Activated CD8-positive, alpha-beta memory T cell treated with anti-CD3 and anti-CD28 coated beads for 4 hours (primary cell): ENCODE results near the gene VWA2.

Experiments used
- DNase-seq, 2 donors: peaks; one replicate each; pipeline ENCODE4 v3.0.0-alpha.2; 2020; ENCODE audit warnings: low read depth in 2 of 2

VWA2 gene

DNA sequence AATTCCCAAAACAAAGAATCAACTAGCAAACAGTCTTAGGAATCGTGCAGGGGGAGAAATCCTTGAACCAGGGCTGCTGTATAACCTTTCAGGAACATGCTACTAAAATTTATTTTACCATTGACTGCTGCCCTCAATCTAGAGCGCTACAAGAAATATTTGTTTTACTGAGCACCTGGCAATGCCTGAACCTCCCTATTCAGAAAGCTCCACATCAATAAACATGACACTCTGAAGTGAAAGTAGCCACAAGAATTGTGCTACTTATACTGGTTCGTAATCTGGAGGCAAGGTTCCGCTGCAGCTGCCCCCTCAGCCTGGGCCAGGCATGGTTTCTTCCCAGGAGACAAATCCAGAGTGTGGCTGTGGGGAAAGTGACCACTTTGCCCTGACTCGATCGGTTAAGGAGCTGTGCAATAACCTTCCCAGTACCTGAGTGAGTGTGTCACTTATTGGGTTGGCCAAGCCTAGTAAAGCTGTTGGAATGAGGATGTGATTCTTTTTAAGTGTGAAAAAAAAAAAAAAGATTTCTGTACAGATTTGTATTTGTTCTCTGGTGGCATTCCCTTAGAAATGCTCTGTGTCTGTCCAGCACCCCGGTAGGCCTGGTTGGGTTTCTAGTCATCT lies 7.7 kb downstream of the VWA2 start:
- no peak for DNase-seq

DNA sequence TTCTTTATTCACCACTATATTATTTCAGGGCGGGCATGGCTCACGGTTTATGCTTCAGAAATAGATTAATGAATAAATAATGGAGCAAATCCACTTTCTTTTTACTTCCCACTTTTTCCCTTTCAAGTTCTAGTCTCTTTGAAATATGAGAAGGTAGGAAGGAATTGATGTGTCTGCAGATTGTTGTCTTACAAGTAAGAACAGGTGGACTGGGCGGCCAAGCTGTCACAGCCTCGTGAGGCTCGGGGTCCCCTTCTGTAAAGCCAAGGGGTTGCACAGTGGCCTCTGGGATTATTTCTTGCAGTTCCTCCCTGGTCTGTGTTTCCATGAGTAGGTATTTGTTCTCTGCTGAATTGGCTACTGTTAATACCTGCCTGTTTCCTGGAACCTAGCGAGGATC lies 11.2 kb downstream of the VWA2 start:
- no peak for DNase-seq

GRCh38 chr10:114250716-114251115 lies 11.7 kb downstream of the VWA2 start:
- DNase-seq: no peak

DNA sequence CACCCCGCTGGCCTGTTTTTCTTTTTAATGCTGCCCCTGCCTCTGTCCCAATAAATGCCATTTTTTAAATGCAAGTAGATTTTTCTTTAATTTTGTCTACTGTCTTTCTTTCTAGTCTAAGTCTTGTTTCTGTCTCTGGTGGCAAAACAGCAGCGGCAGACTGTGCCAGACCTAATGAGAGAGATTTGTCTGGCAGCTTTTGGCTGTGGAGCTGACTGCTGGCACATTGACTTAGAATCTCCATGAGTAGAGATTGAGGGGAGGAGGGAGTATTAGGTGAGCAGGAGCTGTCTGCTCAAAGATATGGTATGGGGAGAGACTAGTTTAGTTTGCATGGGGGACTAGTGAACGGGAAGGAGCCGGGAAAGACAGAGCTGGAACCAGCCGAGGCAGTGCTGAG lies 13.0 kb downstream of the VWA2 start:
- DNase-seq: no peak

DNA sequence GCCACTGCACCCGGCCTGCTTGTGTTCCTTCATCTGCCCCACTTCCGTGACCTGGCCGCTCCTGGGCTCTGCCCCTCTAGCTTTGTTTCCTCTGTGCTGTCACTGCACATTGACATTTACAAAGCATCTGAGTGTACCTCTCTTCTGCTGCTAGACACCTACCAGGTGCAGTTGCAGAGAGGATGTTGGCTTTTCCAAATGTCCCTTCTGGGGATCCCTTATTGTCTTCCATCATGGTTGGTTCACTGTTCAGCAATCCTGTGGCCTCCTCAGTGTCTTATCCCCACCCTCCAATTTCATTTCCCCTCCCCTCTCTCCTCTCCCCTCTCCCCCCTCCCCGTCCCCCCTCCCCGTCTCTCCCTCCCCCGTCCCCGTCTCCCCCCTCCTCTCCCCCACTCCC lies 13.8 kb downstream of the VWA2 start:
- no peak for DNase-seq

DNA sequence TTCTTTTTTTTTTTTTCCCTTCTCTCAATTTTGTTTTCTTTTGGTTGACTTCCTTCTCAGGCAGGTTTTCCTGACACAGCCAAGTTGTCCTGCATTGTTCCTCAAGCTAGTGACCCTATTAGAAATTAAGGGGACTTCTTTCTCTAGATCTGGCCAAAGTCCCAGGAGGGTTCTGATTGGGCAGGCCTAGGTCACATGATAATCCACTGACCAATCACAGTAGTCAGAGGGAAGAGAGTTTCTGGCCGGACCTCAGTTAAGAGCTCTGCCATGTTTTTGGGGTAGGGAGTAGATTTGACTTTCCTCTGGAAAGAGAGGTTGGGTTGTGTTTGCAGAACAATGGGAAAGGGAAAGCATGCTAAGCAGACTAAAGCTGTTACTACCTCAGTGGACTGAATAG lies 16.2 kb downstream of the VWA2 start:
- no peak for DNase-seq

DNA sequence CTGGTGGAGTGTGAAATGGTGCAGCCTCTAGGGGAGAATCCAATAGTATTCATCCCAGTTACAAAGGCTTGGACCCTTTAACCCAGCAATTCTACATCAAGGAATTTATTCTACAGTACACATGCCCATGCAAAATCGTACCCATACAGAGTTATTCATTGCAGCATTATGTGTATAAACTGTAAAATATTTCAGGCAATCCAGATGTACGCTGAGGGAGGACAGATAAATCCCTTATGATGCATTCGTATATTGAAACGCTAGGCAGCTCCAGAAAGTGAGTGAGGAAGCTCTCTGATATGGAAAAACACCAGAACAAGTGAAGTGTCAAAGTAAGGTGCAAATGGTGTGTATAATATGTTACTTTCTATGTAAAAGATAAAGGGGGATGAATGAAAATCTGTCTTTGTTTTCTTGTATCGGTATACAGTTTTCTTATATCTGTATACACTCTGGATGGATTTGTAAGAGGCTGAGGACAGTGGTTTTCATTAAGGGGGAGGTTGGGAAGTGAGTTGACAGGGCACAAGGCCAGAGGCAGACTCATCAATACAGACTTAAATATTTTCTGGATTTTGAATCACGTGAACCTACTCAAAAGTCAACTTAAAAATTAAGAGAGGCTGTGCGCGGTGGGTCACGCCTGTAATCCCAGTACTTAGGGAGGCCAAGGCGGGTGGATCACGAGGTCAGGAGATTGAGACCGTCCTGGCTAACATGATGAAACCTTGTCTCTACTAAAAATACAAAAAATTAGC lies 17.1 kb downstream of the VWA2 start:
- DNase-seq: no peak

DNA sequence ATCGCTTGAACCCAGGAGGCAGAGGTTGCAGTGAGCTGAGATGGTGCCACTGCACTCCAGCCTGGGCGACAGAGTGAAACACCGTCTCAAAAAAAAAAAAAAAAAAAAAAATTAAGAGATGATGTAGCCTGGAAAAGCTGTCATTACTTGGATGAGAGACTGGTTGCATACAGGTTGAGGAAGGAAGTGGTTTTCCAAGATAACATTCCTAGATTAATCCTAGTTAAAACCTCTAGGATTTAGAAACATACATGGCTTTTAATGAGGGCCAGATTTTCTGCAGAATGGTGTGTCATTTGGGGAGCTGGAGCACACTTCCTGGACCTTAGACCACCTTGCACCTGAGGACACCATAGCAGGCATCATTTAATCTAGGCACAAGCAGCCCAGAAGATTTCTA lies 17.8 kb downstream of the VWA2 start:
- no peak for DNase-seq

DNA sequence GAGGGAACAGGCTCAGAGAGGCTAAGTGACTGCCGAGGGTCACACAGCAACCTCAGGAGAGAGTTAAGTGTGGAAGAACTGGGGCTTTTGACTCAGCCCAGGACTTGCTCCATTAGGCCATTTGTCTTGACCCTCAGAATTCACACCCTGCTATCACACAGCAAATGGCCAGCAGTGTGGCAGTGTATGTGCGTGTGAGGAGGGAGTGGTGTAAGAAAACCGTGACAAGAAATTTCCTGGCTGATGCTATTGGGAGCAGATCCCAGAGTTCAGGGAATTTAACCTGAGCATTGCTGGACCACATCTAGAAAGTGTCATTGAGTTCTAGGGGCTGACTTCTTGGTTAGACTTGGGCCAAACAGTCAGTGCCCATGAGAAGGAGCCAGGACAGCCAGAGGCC lies 18.4 kb downstream of the VWA2 start:
- no peak for DNase-seq

DNA sequence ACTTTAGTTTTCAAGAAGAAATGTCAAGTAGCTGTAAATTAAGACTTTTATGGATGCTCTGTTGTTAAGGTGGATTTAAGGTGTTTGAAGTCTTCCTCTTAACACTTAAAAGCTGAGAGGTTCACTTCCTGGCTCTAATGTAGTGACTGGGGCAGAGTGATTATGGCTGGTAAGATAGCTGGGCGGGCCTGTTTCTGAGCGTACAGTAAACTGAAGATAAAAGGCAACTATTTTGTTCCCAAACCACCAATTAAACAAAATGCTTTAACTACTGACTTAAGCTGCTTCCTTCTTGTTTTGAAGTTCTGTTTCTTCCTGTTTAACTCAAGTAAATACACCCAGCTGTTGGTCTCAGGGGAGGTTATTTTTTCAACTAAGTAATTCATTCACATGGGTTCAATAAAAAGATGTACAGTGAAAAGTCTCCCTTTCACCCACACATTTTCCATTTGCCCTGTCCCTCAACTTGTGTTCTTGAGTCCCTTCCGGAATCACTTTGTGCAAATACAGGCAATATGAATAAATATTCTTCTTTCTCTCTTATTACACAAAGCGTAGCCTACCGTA lies 19.3 kb downstream of the VWA2 start:
- DNase-seq: no peak

GRCh38 chr10:114259824-114260223 lies 20.8 kb downstream of the VWA2 start:
- DNase-seq: no peak

DNA sequence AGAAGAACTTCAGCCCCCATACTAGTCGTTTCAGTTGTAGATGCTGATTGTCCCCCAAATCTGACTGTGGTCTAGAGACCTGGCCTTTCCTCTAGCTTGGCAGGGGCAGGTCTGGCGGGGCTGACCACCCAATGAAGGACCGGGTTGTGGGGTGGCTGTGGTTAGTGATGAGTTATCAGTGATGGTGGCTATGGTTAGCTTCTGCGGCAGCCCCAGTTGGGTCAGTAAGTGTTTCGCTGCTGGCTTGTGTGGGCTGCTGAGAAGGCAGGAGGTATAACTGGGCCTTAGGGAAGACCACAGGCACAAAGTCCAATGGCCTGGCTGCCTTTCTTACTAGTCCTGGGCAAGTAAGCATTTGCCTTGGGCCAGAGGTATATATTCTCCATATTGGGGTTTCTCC lies 21.3 kb downstream of the VWA2 start:
- no peak for DNase-seq

DNA sequence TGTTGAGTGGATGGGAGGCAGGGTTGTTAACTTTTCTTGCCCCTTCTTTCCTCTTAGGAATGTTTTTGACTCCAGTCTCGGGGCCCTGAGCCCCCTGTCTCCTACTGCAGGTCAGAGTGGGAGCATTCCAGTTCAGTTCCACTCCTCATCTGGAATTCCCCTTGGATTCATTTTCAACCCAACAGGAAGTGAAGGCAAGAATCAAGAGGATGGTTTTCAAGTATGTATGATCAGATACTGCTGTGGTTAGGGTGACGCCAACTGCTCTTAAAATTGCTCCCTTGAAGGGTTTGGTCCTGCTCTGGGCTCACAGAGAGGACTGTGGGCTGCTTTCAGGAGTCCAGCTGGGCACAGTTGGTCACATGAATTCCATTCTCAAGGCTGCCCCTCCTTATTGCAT lies 22.0 kb downstream of the VWA2 start:
- no peak for DNase-seq

DNA sequence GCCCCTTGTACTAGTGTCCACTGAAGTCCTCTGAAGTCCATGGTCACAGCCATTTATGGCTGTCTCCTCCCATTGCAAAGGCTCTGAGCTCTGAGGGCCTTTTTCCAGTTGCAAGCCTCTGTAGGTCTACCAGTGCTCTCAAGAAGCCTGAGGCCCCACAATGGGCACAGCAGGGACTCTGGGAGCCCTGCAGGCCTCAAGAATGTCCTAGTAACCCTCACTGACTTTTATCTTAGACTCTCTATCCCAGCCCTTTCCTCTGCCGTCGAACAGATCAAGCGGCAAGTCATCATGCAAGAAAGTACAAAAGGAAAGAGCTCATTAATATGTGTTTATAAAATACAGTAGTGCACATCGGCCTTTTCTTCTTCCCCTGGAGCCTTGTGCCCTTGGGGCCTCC lies 23.4 kb downstream of the VWA2 start:
- DNase-seq: no peak

DNA sequence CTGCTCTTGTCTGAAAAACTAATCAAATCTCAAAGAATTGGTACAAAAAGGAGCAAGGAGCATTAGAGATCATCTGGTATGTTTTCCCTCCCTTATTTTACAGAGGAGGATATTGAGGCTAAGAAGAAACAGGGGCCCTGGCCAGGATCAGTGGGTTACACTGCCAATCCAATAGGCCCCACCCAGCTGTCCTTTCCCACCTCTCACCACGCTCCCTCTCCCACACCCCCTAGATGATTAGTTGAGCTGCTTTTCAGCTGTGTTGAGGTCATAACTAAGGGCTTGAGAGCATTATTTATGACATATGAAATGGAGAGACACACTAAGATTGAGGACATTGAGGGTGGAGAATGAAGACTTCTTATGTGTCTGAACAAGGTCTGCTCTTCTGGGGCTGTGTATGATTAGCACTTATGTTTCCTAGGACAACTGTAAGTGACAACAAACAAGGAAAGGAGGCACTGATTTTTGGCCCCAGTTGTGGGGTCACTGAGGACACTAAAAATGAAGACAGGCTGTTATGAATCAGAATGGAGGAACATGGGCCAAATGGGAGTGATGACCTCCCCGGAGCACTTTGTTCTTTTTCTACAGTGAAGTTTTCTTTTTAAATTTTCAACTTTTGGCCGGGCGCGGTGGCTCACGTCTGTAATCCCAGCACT lies 26.5 kb downstream of the VWA2 start:
- no peak for DNase-seq

DNA sequence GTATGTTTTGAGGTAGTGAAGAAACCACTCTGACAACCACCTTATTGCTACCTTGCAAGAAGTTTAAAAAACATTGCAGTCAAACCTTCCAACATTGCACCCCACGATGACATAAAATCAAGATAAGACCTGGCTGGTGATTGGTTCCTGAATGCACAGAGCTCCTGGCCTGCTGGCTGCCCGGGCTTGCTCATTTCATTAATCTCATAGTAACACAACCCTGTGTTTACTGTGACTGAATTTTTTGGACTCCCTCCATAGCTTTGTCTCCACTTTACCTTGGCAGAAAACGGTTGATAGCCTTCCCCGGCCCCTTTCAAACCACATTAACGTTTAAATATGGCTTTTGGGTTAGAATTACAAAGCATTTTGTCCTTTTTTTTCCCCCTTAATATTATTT lies 27.5 kb downstream of the VWA2 start:
- DNase-seq: no peak

DNA sequence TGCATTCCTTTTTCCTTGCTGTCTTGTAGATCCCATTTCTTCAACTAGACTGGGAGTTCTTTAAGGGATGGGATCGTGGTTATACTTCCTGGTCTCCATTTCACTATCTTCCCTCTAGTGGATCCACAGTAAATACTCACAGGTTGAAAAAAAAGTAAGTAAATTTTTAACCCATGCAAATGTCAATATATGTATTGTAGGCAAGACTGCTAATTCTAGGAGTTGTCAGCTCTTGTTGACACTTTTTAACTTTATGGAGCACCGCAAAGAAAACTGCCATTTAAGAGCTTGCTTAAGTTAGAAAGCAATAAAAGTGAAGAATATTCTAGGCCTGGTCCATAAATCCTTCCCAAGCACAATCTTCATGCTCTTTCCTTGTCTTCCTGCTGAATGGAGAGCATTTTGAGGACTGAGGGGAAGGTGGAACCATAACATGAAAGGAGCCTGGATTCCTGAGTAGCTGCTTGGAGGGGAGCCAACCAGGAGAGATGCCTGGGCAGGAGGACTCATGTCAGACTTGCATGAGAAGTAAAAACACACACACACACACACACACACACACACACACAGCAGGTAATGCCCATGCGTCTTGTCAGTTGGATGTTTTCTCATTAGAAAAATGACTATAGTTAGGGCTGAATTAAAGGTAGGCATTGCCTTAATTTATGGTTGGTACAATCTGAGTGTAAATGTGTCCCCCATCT lies 32.2 kb downstream of the VWA2 start:
- no peak for DNase-seq

DNA sequence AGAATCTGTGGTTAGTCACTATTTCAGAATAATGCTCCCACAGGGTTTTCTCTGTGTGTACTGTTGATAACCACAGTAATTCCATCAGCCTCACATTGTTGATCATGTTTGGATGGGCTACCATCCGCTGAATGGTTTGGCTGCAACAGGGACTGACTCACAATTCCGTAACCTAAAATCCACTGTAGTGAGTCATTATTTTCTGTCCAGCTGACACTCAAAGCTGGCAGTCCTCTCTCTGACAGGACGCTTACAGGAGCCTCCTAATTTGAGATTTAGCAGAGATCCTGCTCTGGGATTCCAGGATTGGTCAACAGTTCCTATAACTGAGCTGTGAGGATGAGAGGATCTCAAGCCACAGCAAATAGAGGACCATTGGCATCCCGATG lies 32.7 kb downstream of the VWA2 start:
- no peak for DNase-seq

GRCh38 chr10:114272696-114273095 lies 33.6 kb downstream of the VWA2 start:
- no peak for DNase-seq

DNA sequence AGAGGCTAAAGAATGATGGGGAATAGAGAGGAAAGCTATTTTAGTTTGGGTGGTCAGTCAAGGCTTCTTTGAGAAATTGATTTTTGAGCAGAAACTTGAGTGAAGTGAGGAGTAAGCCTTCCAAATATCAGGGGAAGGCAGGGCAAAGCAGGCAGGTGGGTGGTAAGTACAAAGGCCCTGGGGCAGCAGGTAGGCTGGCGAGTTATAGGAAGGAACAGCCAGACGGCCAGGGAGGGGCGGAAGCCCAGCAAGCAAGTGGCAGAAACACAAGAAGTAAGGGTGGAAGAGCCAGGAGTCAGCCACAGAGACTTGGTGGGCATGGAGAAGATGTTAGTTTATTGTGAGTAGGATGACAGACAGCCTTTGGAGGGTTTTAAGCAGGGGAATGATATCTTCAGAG lies 34.9 kb downstream of the VWA2 start:
- DNase-seq: no peak

GRCh38 chr10:114274616-114275453 lies 35.8 kb downstream of the VWA2 start:
- no peak for DNase-seq
